NCI-H2227 (cell line): ENCODE results near the gene NOTUM.

Experiments
- DNase-seq: peaks from one replicate; lab custom pipeline; 2025; ENCODE audit not compliant: unreplicated experiment; lab: John Stamatoyannopoulos, UW

NOTUM gene

GRCh38 chr17:81939881-81940385 is 21.1 kb downstream of the NOTUM start:
- DNase-seq, result no peak

- DNase-seq, result no peak
Observed at GRCh38 chr17:81939218-81939617, 21.8 kb downstream of the NOTUM start.

- no peak for DNase-seq
Observed at GRCh38 chr17:81935709-81936084, 25.3 kb downstream of the NOTUM start.

GRCh38 chr17:81934850-81935708 is 25.9 kb downstream of the NOTUM start:
- no peak for DNase-seq

GRCh38 chr17:81934098-81934757 is 26.8 kb downstream of the NOTUM start:
- DNase-seq, result no peak

GRCh38 chr17:81933178-81933699 is 27.7 kb downstream of the NOTUM start:
- no peak for DNase-seq

GRCh38 chr17:81932333-81932983 is 28.5 kb downstream of the NOTUM start:
- DNase-seq, result no peak

GRCh38 chr17:81931557-81932332 is 29.2 kb downstream of the NOTUM start:
- no peak for DNase-seq

- DNase-seq, result no peak
Observed at GRCh38 chr17:81931189-81931556, 29.8 kb downstream of the NOTUM start.

GRCh38 chr17:81930142-81931125 is 30.6 kb downstream of the NOTUM start:
- DNase-seq, result no peak

GRCh38 chr17:81929253-81930141 is 31.5 kb downstream of the NOTUM start:
- DNase-seq, result no peak

GRCh38 chr17:81928544-81929252 is 32.3 kb downstream of the NOTUM start:
- DNase-seq, result peak; percentile 52

GRCh38 chr17:81927653-81928543 is 33.1 kb downstream of the NOTUM start, which contains the start of gene MAFG:
MAFG (minus strand) TSS chr17:81927735; CDS start chr17:81923185, 4,550 bp downstream.
- peak; percentile 97 for DNase-seq

GRCh38 chr17:81927152-81927652 is 33.8 kb downstream of the NOTUM start:
- DNase-seq, result no peak

- DNase-seq, result peak; percentile 58
Observed at GRCh38 chr17:81926451-81927151, 34.4 kb downstream of the NOTUM start.

- no peak for DNase-seq
Observed at GRCh38 chr17:81925860-81926450, 35.0 kb downstream of the NOTUM start.
